ENCODE measurements around the gene FBXL20. TPM values are rescaled to one million over a fixed set of nuclear protein-coding genes. Genes with fewer than 3 reads are reported as not detected.

FBXL20 gene
- total RNA-seq, 4 donors from 2014 or later, result 10.4 to 15.4 (median 13.1) TPM

DNA sequence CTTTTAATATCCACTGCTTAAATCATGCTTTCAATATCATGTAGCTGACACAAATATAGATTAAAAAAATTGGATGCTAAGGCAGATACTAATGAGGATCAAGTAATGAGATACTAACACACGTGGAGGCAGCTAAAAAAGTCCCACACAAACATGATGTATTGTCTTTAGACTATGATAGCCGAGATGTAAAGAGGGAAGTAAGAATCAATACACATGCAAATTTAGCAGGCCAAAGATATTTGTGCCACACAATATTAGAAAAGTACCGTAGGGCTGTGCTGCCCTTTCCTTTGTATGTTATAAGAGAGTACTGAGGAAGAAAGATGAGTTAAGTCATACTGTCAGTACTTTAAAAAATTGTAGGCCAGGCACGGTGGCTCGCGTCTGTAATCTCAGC, 124.3 kb downstream of the FBXL20 start:
- H3K27ac ChIP-seq, result peak overlapping the region in 3 of 4 donors; percentile 26 to 59 (median 37)
- TF ChIP-seq POLR2A (IDR thresholded peaks at IDR 0.05), result no peak
- TF ChIP-seq CTCF (IDR thresholded peaks at IDR 0.05 in 4 of 5, conservative IDR thresholded peaks at IDR 0.05 in 1 of 5), result no peak
- no peak overlapping the region for H3K4me3 ChIP-seq
- in situ Hi-C loops (cut with MboI; ENCODE audit: low sequenced_read_pairs in 4 of 4), result loop anchor here in 1 of 4 donors (10.0 kb wide), 1 partner anchor 128 kb away; the partner anchor contains the start of gene FBXL20
- H3K27me3 ChIP-seq, result no peaks in the 10 kb centered on the region
- intact Hi-C loops (cut with DNase I; ENCODE audit: low total_unique reads), result no loop called here
- H3K4me1 ChIP-seq, result peaks cover 14 to 18% of the 10 kb centered on the region in 2 donors
- peaks cover 0 to 25% of the 10 kb centered on the region in 2 donors for H3K36me3 ChIP-seq
- no peak for ATAC-seq
- no peak for DNase-seq
- H3K9me3 ChIP-seq, result no peaks in the 10 kb centered on the region

DNA sequence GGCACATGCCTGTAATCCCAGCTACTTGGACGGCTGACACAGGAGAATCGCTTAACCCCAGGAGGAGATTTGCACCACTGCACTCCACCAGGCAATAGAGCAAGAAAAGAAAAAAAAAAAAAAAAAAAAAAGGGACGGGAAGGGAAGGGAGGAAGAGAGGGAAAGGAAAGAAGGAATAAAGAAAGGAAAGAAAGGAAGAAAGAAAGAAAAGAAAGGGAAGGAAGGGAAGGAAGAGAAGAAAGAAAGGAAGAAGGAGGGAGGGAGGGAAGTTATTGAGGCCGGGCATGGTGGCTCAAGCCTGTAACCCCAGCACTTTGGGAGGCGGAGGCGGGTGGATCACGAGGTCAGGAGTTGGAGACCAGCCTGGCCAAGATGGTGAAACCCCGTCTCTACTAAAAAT, 125.3 kb downstream of the FBXL20 start:
- TF ChIP-seq CTCF (IDR thresholded peaks at IDR 0.05 in 4 of 5, conservative IDR thresholded peaks at IDR 0.05 in 1 of 5), result no peak
- TF ChIP-seq POLR2A (IDR thresholded peaks at IDR 0.05), result no peak
- intact Hi-C loops (cut with DNase I; ENCODE audit: low total_unique reads) (no loop called here), in situ Hi-C loops (cut with MboI; ENCODE audit: low sequenced_read_pairs in 4 of 4) (loop anchor here in 1 of 4 donors (10.0 kb wide), 1 partner anchor 129 kb away; the partner anchor contains the start of gene FBXL20)
- Histone ChIP-seq H3K9me3 (no peaks in the 10 kb centered on the region), H3K4me1 (peaks cover 7 to 8% of the 10 kb centered on the region in 2 donors), H3K4me3 (no peak overlapping the region), H3K36me3 (peaks cover 0 to 25% of the 10 kb centered on the region in 2 donors), H3K27me3 (no peaks in the 10 kb centered on the region), H3K27ac (peak overlapping the region in 2 of 4 donors; percentile 15 to 59)
- DNase-seq, result no peak
- no peak for ATAC-seq

- in situ Hi-C loops (cut with MboI; ENCODE audit: low sequenced_read_pairs in 4 of 4) (loop anchor here in 1 of 4 donors (10.0 kb wide), 1 partner anchor 133 kb away; the partner anchor contains the start of gene FBXL20), intact Hi-C loops (cut with DNase I; ENCODE audit: low total_unique reads) (loop anchor here (5.0 kb wide), 1 partner anchor 131 kb away; the partner anchor contains the start of gene FBXL20)
- Histone ChIP-seq H3K27me3 (no peaks in the 10 kb centered on the region), H3K27ac (no peak overlapping the region), H3K9me3 (no peaks in the 10 kb centered on the region), H3K4me3 (no peak overlapping the region), H3K4me1 (no peaks in the 10 kb centered on the region), H3K36me3 (peaks cover 0 to 56% of the 10 kb centered on the region in 2 donors)
- DNase-seq, result no peak
- TF ChIP-seq CTCF (IDR thresholded peaks at IDR 0.05 in 4 of 5, conservative IDR thresholded peaks at IDR 0.05 in 1 of 5), result no peak
- no peak for TF ChIP-seq POLR2A (IDR thresholded peaks at IDR 0.05)
- no peak for ATAC-seq
These were observed 129.9 kb downstream of the FBXL20 start for GRCh38 chr17:39271546-39271945.

- in situ Hi-C loops (cut with MboI; ENCODE audit: low sequenced_read_pairs in 4 of 4) (loop anchor here in 1 of 4 donors (10.0 kb wide), 1 partner anchor 134 kb away; the partner anchor contains the start of gene FBXL20), intact Hi-C loops (cut with DNase I; ENCODE audit: low total_unique reads) (loop anchor here (5.0 kb wide), 1 partner anchor 131 kb away; the partner anchor contains the start of gene FBXL20)
- Histone ChIP-seq H3K36me3 (peaks cover 0 to 57% of the 10 kb centered on the region in 2 donors), H3K4me3 (no peak overlapping the region), H3K27ac (no peak overlapping the region), H3K4me1 (no peaks in the 10 kb centered on the region), H3K27me3 (no peaks in the 10 kb centered on the region), H3K9me3 (no peaks in the 10 kb centered on the region)
- ATAC-seq, result no peak
- no peak for TF ChIP-seq POLR2A (IDR thresholded peaks at IDR 0.05)
- peak in 1 of 5 experiments; percentile 34 for TF ChIP-seq CTCF (IDR thresholded peaks at IDR 0.05 in 4 of 5, conservative IDR thresholded peaks at IDR 0.05 in 1 of 5)
- no peak for DNase-seq
These were observed 130.5 kb downstream of the FBXL20 start for GRCh38 chr17:39270923-39271322.
